Activated naive CD4-positive, alpha-beta T cell treated with anti-CD3 and anti-CD28 coated beads, Interleukin-2, amount 50 U/mL, for 16 hours (primary cell): ENCODE data around the gene LIN7A.

ENCODE experiments used
- DNase-seq: peaks from one replicate; pipeline ENCODE4 v3.0.0-alpha.2; 2020

Gene LIN7A

GRCh38 chr12:80745851-80746505 is 191.8 kb downstream of the LIN7A start:
- DNase-seq: no peak
